ENCODE results near the gene DAB2IP.

DAB2IP gene

DNA sequence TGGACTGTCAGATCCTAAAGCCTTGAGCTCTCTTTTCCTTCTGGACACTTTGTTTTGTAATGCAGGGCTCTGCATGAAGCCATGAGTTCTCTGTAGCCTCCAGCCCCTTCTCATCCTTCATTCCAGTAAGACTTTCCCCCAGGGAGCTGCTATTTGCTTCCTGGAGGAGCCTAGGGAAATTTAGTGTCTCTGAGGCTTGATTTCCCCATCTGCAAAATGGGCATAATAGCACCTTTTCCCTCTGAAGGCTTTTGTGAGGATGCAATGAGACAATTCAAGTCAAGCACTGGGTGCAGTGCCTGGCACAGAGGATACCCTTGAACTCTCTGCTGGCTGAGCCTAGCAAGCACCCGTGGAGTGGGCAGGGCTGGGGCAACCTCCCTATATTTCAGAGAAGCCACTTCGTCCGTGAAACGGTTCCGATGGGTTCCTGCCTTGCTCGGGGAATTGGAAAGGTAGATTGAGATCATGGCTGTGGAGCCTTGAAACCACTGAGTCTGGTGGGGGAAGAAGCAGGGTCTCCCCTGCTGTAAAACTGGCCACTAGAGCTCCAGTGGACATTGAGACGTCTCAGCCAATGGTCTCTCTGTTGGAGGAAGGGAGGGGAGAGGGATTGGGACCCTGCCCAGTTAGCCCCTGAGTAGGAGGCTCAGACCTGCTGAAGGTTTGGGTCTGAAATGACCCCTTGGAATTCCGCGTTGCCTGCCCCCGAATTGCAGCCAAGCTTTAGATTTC, 14.3 kb upstream of the DAB2IP start:
- no peak overlapping the region for H3K4me2 ChIP-seq (ENCODE audit: low read depth, low read length, poor library complexity, severe bottlenecking)
- TF ChIP-seq EZH2phosphoT487 (IDR thresholded peaks at IDR 0.05; ENCODE audit: borderline replicate concordance), result no peak
- TF ChIP-seq, protein P1, sequence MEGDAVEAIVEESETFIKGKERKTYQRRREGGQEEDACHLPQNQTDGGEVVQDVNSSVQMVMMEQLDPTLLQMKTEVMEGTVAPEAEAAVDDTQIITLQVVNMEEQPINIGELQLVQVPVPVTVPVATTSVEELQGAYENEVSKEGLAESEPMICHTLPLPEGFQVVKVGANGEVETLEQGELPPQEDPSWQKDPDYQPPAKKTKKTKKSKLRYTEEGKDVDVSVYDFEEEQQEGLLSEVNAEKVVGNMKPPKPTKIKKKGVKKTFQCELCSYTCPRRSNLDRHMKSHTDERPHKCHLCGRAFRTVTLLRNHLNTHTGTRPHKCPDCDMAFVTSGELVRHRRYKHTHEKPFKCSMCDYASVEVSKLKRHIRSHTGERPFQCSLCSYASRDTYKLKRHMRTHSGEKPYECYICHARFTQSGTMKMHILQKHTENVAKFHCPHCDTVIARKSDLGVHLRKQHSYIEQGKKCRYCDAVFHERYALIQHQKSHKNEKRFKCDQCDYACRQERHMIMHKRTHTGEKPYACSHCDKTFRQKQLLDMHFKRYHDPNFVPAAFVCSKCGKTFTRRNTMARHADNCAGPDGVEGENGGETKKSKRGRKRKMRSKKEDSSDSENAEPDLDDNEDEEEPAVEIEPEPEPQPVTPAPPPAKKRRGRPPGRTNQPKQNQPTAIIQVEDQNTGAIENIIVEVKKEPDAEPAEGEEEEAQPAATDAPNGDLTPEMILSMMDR (conservative IDR thresholded peaks at IDR 0.05; ENCODE audit: low read length), result no peak

DNA sequence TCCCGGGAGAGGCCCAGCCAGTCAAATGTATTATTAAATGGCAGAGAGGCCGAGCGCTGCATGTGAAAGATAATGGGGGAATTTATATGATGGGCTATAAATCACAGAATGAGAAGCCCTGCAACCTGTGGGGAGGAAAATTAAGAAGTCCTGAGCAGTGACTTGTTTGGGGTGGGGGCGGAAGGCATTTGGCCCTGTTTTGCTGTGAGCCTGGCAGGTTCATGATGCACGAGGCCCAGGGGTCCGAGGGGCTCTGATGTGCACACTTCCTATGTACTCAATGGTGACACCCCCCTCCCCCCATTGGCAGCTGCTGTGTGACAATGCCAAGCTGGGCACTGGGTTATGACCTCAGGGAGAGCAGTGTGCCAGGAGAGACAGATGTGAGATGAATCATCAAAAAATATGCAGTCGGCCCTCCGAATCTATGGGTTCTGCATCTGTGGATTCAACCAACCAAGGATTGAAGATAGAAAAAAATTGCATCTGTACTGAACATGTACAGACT, 13.7 kb upstream of the DAB2IP start:
- Histone ChIP-seq H3K36me3 (ENCODE audit: insufficient read depth, low read length) (no peaks in the 10 kb centered on the region), H3K4me1 (ENCODE audit: insufficient read depth, low read length, poor library complexity, severe bottlenecking) (peaks cover 18% of the 10 kb centered on the region)

More for the DNA sequence above, 14.3 kb upstream of the DAB2IP start:
- no peaks in the 10 kb centered on the region for H3K79me2 ChIP-seq (ENCODE audit: insufficient read depth, low read length)
- H3F3A ChIP-seq (ENCODE audit: low read depth), result no peaks in the 10 kb centered on the region
- H3K4me3 ChIP-seq (ENCODE audit: low read length, poor library complexity, severe bottlenecking), result no peak overlapping the region
- no peaks in the 10 kb centered on the region for H3K36me3 ChIP-seq (ENCODE audit: insufficient read depth, low read length)
- no peak overlapping the region for H3K9ac ChIP-seq (ENCODE audit: low read depth, low read length, poor library complexity, severe bottlenecking)
- no peaks in the 10 kb centered on the region for H3K9me2 ChIP-seq (replicated peaks; ENCODE audit: low read depth, low read length)
- H4K20me1 ChIP-seq (ENCODE audit: insufficient read depth, low read length, poor library complexity, severe bottlenecking), result no peaks in the 10 kb centered on the region
- no peaks in the 10 kb centered on the region for H3K9me3 ChIP-seq (ENCODE audit: insufficient read depth, low read depth, low read length)
- no peak overlapping the region for H2AFZ ChIP-seq (ENCODE audit: low read length)
- no peaks in the 10 kb centered on the region for H3K27me3 ChIP-seq (ENCODE audit: insufficient read depth, low read length, poor library complexity, severe bottlenecking)
- H3K4me1 ChIP-seq (ENCODE audit: insufficient read depth, low read length, poor library complexity, severe bottlenecking), result peaks cover 18% of the 10 kb centered on the region

DNA sequence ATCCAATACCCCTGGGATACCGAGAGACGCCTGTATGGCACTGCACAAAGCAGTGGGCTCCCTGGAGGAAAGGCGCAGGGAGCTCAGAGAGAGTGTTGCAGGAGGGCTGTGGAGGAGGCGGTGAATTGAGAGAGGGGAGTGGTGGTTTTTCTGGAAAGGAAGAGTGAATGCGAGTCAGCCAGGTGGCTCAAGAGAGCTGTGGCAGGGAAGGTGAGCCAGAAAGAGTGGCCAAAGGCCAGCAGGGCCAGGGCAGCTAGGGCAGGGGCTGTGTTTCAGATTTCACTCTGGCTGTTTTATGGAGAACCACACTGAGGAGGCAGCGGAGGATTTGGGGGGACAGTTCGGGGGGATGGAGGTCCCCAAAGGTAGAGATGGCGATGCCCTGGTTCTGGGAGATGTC, 13.0 kb upstream of the DAB2IP start:
- TF ChIP-seq, protein P1 (conservative IDR thresholded peaks at IDR 0.05; ENCODE audit: low read length), result no peak
- TF ChIP-seq EZH2phosphoT487 (IDR thresholded peaks at IDR 0.05; ENCODE audit: borderline replicate concordance), result no peak
- Histone ChIP-seq H3K36me3 (ENCODE audit: insufficient read depth, low read length) (no peaks in the 10 kb centered on the region), H4K20me1 (ENCODE audit: insufficient read depth, low read length, poor library complexity, severe bottlenecking) (no peaks in the 10 kb centered on the region), H3K27me3 (ENCODE audit: insufficient read depth, low read length, poor library complexity, severe bottlenecking) (no peaks in the 10 kb centered on the region), H3K4me2 (ENCODE audit: low read depth, low read length, poor library complexity, severe bottlenecking) (no peak overlapping the region), H2AFZ (ENCODE audit: low read length) (no peak overlapping the region), H3K4me3 (ENCODE audit: low read length, poor library complexity, severe bottlenecking) (no peak overlapping the region), H3K9ac (ENCODE audit: low read depth, low read length, poor library complexity, severe bottlenecking) (no peak overlapping the region), H3K79me2 (ENCODE audit: insufficient read depth, low read length) (no peaks in the 10 kb centered on the region), H3K9me3 (ENCODE audit: insufficient read depth, low read depth, low read length) (no peaks in the 10 kb centered on the region), H3K4me1 (ENCODE audit: insufficient read depth, low read length, poor library complexity, severe bottlenecking) (peaks cover 18% of the 10 kb centered on the region), H3K9me2 (replicated peaks; ENCODE audit: low read depth, low read length) (no peaks in the 10 kb centered on the region), H3F3A (ENCODE audit: low read depth) (no peaks in the 10 kb centered on the region)

More for the DNA sequence above, 13.7 kb upstream of the DAB2IP start:
- Histone ChIP-seq H2AFZ (ENCODE audit: low read length) (no peak overlapping the region), H3F3A (ENCODE audit: low read depth) (no peaks in the 10 kb centered on the region), H4K20me1 (ENCODE audit: insufficient read depth, low read length, poor library complexity, severe bottlenecking) (no peaks in the 10 kb centered on the region), H3K9me2 (replicated peaks; ENCODE audit: low read depth, low read length) (no peaks in the 10 kb centered on the region), H3K9me3 (ENCODE audit: insufficient read depth, low read depth, low read length) (no peaks in the 10 kb centered on the region), H3K9ac (ENCODE audit: low read depth, low read length, poor library complexity, severe bottlenecking) (no peak overlapping the region), H3K4me3 (ENCODE audit: low read length, poor library complexity, severe bottlenecking) (no peak overlapping the region), H3K4me2 (ENCODE audit: low read depth, low read length, poor library complexity, severe bottlenecking) (no peak overlapping the region), H3K27me3 (ENCODE audit: insufficient read depth, low read length, poor library complexity, severe bottlenecking) (no peaks in the 10 kb centered on the region), H3K79me2 (ENCODE audit: insufficient read depth, low read length) (no peaks in the 10 kb centered on the region)
- TF ChIP-seq, protein P1 (conservative IDR thresholded peaks at IDR 0.05; ENCODE audit: low read length), result no peak
- TF ChIP-seq EZH2phosphoT487 (IDR thresholded peaks at IDR 0.05; ENCODE audit: borderline replicate concordance), result no peak
